HepG2 (cell line): ENCODE data around the gene SAE1. TPM values are rescaled to one million over a fixed set of nuclear protein-coding genes. Genes with fewer than 3 reads are reported as not detected.
A peak's percentile ranks its signal among the peaks of the same experiment; 100 is the strongest.

ENCODE experiments used
- ADNP ChIP-seq: sonication (generic); formaldehyde crosslinking; IDR thresholded peaks from 2 replicates; pipeline ENCODE4 v1.4.0; 2020; ENCODE audit warnings: missing genetic modification reagents
- CCDC6 ChIP-seq: sonication (generic); formaldehyde crosslinking; IDR thresholded peaks from 2 replicates; pipeline ENCODE4 v1.8.1; 2022; ENCODE audit warnings: mild to moderate bottlenecking, missing genetic modification reagents, moderate library complexity
- FOXO1 ChIP-seq: sonication (generic); formaldehyde crosslinking; IDR thresholded peaks from 2 replicates; pipeline ENCODE4 v1.4.0; 2020; ENCODE audit warnings: missing genetic modification reagents
- HNRNPK ChIP-seq: fragments of 200-400 bp; formaldehyde crosslinking; IDR thresholded peaks from 2 replicates; pipeline ENCODE4 v1.6.1; 2018; ENCODE audit warnings: low read length, low read depth, moderate library complexity, mild to moderate bottlenecking; ENCODE audit not compliant: poor library complexity, severe bottlenecking
- KAT7 ChIP-seq: IDR thresholded peaks from 2 replicates; pipeline ENCODE4 v1.6.1; 2018; ENCODE audit warnings: borderline replicate concordance, missing compliant biosample characterization
- KDM5A ChIP-seq: fragments of 200-600 bp; sonication (generic); IDR thresholded peaks from 2 replicates; pipeline ENCODE4 v1.7.0; 2018; ENCODE audit warnings: antibody characterized with exemption, mild to moderate bottlenecking, low read length, borderline replicate concordance
- MTA1 ChIP-seq: sonication (generic); formaldehyde crosslinking; IDR thresholded peaks from 2 replicates; pipeline ENCODE4 v1.4.0; 2020; ENCODE audit warnings: missing genetic modification reagents, mild to moderate bottlenecking, borderline replicate concordance
- NKX3-1 ChIP-seq: sonication (generic); formaldehyde crosslinking; IDR thresholded peaks from 2 replicates; pipeline ENCODE4 v1.5.0; 2020; ENCODE audit warnings: missing genetic modification reagents
- NR2F2 ChIP-seq: IDR thresholded peaks from 2 replicates; pipeline ENCODE4 v1.6.1; 2012; ENCODE audit warnings: low read depth, inconsistent platforms, borderline replicate concordance
- RELA ChIP-seq: sonication (generic); formaldehyde crosslinking; IDR thresholded peaks from 2 replicates; pipeline ENCODE4 v1.4.0; 2020; ENCODE audit warnings: missing genetic modification reagents
- RXRA ChIP-seq: sonication (generic); formaldehyde crosslinking; IDR thresholded peaks from 2 replicates; pipeline ENCODE4 v1.5.1; 2020; ENCODE audit warnings: missing genetic modification reagents
- SAP130 ChIP-seq: IDR thresholded peaks from 2 replicates; pipeline ENCODE4 v1.6.1; 2016; ENCODE audit warnings: low read depth
- SIN3A ChIP-seq: IDR thresholded peaks from 2 replicates; pipeline ENCODE4 v1.6.1; 2011; ENCODE audit warnings: low read depth, mild to moderate bottlenecking, control low read depth, low read length, borderline replicate concordance
- SP1 ChIP-seq, 2 experiments: fragments of 450-650 bp in 1 of 2; sonication (generic) in 1 of 2; formaldehyde crosslinking in 1 of 2; IDR thresholded peaks; 2 replicates each; pipeline versions ENCODE4 v1.4.0 to v1.6.1; 2016 to 2020; ENCODE audit warnings: missing genetic modification reagents in 1 of 2
- SP4 ChIP-seq: sonication (generic); formaldehyde crosslinking; IDR thresholded peaks from 2 replicates; pipeline ENCODE4 v1.8.1; 2023; ENCODE audit warnings: mild to moderate bottlenecking, missing genetic modification reagents
- TEAD3 ChIP-seq: optimal IDR thresholded peaks from 2 replicates; pipeline ENCODE3; 2016; ENCODE audit warnings: borderline replicate concordance
- ZNF256 ChIP-seq: sonication (generic); formaldehyde crosslinking; conservative IDR thresholded peaks from 2 replicates; pipeline ENCODE4 v1.4.0; 2020; ENCODE audit warnings: missing genetic modification reagents
- ZNF317 ChIP-seq: sonication (generic); formaldehyde crosslinking; IDR thresholded peaks from 2 replicates; pipeline ENCODE4 v1.5.0; 2020; ENCODE audit warnings: mild to moderate bottlenecking, missing genetic modification reagents
- ZNF354B ChIP-seq: sonication (generic); formaldehyde crosslinking; IDR thresholded peaks from 2 replicates; pipeline ENCODE4 v1.8.0; 2022; ENCODE audit warnings: mild to moderate bottlenecking, missing genetic modification reagents
- ZNF530 ChIP-seq: sonication (generic); formaldehyde crosslinking; IDR thresholded peaks from 2 replicates; pipeline ENCODE4 v1.5.0; 2020; ENCODE audit warnings: low read depth, mild to moderate bottlenecking, missing genetic modification reagents
- ZNF773 ChIP-seq: sonication (generic); formaldehyde crosslinking; IDR thresholded peaks from 2 replicates; pipeline ENCODE4 v1.4.0; 2020; ENCODE audit warnings: missing genetic modification reagents, borderline replicate concordance
- polyA plus RNA-seq, 8 experiments: library from polyadenylated mRNA; depleted of rRNA in 3 of 8; stranded (reverse) in 7 of 8; unstranded in 1 of 8; fragments of >200 nt; fragmentation: Illumina TruSeq in 4 of 8; extraction: Trizol in 4 of 8; gene quantifications; 2 replicates each; pipeline versions ENCODE4 v1.2.1 to v1.2.3, GENCODE V29; 2011 to 2016; ENCODE audit warnings: low read depth in 4 of 8, missing spikeins in 1 of 8, mixed read lengths in 1 of 8; ENCODE audit not compliant: insufficient read depth in 1 of 8
- total RNA-seq, 5 experiments: library from RNA; depleted of rRNA; stranded (reverse); fragments of >200 nt; fragmentation: Illumina TruSeq; extraction: Trizol; gene quantifications; 2 replicates each; pipeline ENCODE4 v1.2.3, GENCODE V29; 2016; ENCODE audit warnings: low read depth in 1 of 5
- TF ChIP-seq, protein P1 (sequence below): sonication (generic); formaldehyde crosslinking; IDR thresholded peaks from 2 replicates; pipeline ENCODE4 v1.4.0; 2020; ENCODE audit warnings: missing genetic modification reagents, low read depth, mild to moderate bottlenecking, borderline replicate concordance
- TF ChIP-seq, protein P2 (sequence below): sonication (generic); formaldehyde crosslinking; IDR thresholded peaks from 2 replicates; pipeline ENCODE4 v1.5.0; 2020; ENCODE audit warnings: missing genetic modification reagents
- TF ChIP-seq, protein P3 (sequence below): IDR thresholded peaks from 2 replicates; pipeline ENCODE4 v1.4.0; 2020; ENCODE audit warnings: mild to moderate bottlenecking, missing genetic modification reagents

SAE1 gene
- total and polyA plus RNA-seq, 2 of the 13 experiments (the other 11 are each of a cell fraction or from before 2014, with no cell fraction given), result 87.6 to 197 TPM

DNA sequence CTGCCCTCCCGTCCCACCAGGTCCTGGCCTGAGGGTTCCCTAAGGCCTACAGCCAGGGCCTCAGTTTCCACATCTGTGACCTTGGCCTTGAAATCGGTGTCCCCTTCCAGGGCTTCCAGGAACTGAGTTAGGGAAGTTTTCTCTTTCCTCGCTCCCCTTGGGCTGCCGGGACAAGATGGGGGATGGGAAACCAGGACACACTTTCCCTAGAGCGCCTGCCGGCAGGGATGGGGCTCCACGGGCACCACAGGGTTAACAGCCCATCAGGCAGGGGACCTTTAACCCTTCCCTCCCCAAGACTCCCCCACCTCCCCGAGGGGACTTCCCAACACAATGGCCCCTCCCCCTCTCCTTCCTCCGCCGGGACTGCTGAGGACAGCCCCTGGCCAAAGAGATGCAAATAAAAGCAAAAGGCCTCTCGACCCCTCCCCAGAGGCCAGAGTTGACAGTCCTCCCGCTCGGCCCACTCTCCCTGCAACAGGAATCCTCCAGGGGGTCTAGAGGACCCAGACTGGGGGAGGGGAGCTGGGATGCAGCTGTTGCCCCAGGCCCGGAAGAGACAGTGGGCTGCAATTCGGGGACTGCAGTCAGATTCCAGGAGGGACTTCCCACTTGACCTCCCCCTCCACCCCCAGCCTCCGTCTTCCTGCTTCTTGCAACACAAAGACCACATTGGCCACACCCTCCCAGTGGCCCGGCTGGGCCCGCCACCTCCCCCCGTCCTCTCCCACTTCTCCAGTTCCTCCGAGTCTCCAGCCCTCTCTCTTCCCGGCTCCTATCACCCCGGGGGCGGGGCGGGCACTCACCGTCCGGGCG, 96.9 kb downstream of the SAE1 start (continued):
- TF ChIP-seq NKX3-1 (CRISPR knock-in tag) (peak; percentile 34; the same call in 1 of the 2 replicates), SP4 (CRISPR knock-in tag) (peak; percentile 17; the same call in 1 of the 2 replicates), MTA1 (CRISPR knock-in tag) (peak; percentile 12; the same call in 1 of the 2 replicates), KAT7 (CRISPR knock-in tag) (peak; percentile 45; the same call in 1 of the 2 replicates), CCDC6 (0 out of 2 replicates have a peak, but pooled peaks have one; percentile 23), SP1 (IDR thresholded peaks at IDR 0.05) (no peak), SP1 (CRISPR knock-in tag; IDR thresholded peaks at IDR 0.05) (peak; percentile 12), ZNF256 (CRISPR knock-in tag) (0 out of 2 replicates have a peak, but pooled peaks have one; percentile 21), ZNF530 (CRISPR knock-in tag) (no peak), ADNP (CRISPR knock-in tag) (peak; percentile 85; the same call in 1 of the 2 replicates), NR2F2 (peak; percentile 68; the same call in 1 of the 2 replicates), ZNF354B (CRISPR knock-in tag) (0 out of 2 replicates have a peak, but pooled peaks have one; percentile 26), ZNF317 (CRISPR knock-in tag) (peak; percentile 52; the same call in 1 of the 2 replicates), ZNF773 (CRISPR knock-in tag) (no peak), FOXO1 (CRISPR knock-in tag) (peak; percentile 21; the same call in 1 of the 2 replicates), KDM5A (peak; percentile 52; the same call in 1 of the 2 replicates), RELA (CRISPR knock-in tag) (no peak; the same call in 1 of the 2 replicates), SAP130 (peak; percentile 60; the same call in 1 of the 2 replicates), HNRNPK (peak; percentile 8), TEAD3 (CRISPR knock-in tag) (peak; percentile 49), RXRA (CRISPR knock-in tag) (peak; percentile 58), SIN3A (peak; percentile 40; the same call in 1 of the 2 replicates)
- TF ChIP-seq, protein P1, sequence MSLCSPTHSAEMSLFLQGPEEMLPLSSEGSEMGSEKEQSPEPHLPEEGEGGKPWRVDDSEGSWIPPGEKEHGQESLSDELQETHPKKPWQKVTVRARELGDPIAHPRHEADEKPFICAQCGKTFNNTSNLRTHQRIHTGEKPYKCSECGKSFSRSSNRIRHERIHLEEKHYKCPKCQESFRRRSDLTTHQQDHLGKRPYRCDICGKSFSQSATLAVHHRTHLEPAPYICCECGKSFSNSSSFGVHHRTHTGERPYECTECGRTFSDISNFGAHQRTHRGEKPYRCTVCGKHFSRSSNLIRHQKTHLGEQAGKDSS, result peak; percentile 23; the same call in 1 of the 2 replicates
- TF ChIP-seq, protein P2, sequence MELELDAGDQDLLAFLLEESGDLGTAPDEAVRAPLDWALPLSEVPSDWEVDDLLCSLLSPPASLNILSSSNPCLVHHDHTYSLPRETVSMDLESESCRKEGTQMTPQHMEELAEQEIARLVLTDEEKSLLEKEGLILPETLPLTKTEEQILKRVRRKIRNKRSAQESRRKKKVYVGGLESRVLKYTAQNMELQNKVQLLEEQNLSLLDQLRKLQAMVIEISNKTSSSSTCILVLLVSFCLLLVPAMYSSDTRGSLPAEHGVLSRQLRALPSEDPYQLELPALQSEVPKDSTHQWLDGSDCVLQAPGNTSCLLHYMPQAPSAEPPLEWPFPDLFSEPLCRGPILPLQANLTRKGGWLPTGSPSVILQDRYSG (CRISPR knock-in tag), result no peak
- TF ChIP-seq, protein P3, sequence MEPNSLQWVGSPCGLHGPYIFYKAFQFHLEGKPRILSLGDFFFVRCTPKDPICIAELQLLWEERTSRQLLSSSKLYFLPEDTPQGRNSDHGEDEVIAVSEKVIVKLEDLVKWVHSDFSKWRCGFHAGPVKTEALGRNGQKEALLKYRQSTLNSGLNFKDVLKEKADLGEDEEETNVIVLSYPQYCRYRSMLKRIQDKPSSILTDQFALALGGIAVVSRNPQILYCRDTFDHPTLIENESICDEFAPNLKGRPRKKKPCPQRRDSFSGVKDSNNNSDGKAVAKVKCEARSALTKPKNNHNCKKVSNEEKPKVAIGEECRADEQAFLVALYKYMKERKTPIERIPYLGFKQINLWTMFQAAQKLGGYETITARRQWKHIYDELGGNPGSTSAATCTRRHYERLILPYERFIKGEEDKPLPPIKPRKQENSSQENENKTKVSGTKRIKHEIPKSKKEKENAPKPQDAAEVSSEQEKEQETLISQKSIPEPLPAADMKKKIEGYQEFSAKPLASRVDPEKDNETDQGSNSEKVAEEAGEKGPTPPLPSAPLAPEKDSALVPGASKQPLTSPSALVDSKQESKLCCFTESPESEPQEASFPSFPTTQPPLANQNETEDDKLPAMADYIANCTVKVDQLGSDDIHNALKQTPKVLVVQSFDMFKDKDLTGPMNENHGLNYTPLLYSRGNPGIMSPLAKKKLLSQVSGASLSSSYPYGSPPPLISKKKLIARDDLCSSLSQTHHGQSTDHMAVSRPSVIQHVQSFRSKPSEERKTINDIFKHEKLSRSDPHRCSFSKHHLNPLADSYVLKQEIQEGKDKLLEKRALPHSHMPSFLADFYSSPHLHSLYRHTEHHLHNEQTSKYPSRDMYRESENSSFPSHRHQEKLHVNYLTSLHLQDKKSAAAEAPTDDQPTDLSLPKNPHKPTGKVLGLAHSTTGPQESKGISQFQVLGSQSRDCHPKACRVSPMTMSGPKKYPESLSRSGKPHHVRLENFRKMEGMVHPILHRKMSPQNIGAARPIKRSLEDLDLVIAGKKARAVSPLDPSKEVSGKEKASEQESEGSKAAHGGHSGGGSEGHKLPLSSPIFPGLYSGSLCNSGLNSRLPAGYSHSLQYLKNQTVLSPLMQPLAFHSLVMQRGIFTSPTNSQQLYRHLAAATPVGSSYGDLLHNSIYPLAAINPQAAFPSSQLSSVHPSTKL, result peak; percentile 54; the same call in 1 of the 2 replicates
